Natural killer cell (primary cell): ENCODE results near the gene FXYD5. TPM values are rescaled to one million over a fixed set of nuclear protein-coding genes. Genes with fewer than 3 reads are reported as not detected.

ENCODE experiments used
- ATAC-seq, 3 donors: fragments of 150-1000 bp in 2 of 3; fragments of 200-7000 bp in 1 of 3; cut with Tn5 transposase; 1 replicate in 1 of 3; 2 replicates in 2 of 3; pipeline ENCODE4 v1.10.0; 2021; ENCODE audit warnings: mild to moderate bottlenecking in 2 of 3, moderate library complexity in 2 of 3
- DNase-seq, 2 donors: peaks; one replicate each; pipeline versions ENCODE4 v3.0.0 to v3.0.0-alpha.2; 2013 to 2021; ENCODE audit warnings: mixed read lengths in 1 of 2
- H3K27ac ChIP-seq: one replicate; pipeline ENCODE4 v1.5.1; 2013; ENCODE audit warnings: mild to moderate bottlenecking, low read length
- H3K27me3 ChIP-seq: one replicate; pipeline ENCODE4 v1.6.1; 2013; ENCODE audit warnings: low read length; ENCODE audit not compliant: control insufficient read depth, insufficient read depth
- H3K36me3 ChIP-seq: one replicate; pipeline ENCODE4 v1.6.1; 2013; ENCODE audit warnings: low read length; ENCODE audit not compliant: control insufficient read depth, insufficient read depth
- H3K4me1 ChIP-seq: one replicate; pipeline ENCODE4 v1.6.1; 2013; ENCODE audit warnings: low read length; ENCODE audit not compliant: control insufficient read depth, insufficient read depth
- H3K4me3 ChIP-seq: one replicate; pipeline ENCODE4 v1.5.1; 2013; ENCODE audit warnings: low read length
- H3K9me3 ChIP-seq: one replicate; pipeline ENCODE4 v1.6.1; 2013; ENCODE audit warnings: low read length; ENCODE audit not compliant: control insufficient read depth, insufficient read depth
- H3K27ac Mint-ChIP-seq, 2 donors: one replicate each; pipeline ENCODE4 v1.8.0; 2022; ENCODE audit warnings: mild to moderate bottlenecking in 2 of 2, mixed read lengths in 2 of 2, moderate library complexity in 1 of 2
- H3K27me3 Mint-ChIP-seq, 2 donors: one replicate each; pipeline ENCODE4 v1.8.0; 2022; ENCODE audit warnings: low read depth in 2 of 2, mixed read lengths in 2 of 2
- H3K36me3 Mint-ChIP-seq: one replicate; pipeline ENCODE4 v1.8.0; 2022; ENCODE audit warnings: mixed read lengths
- H3K4me1 Mint-ChIP-seq, 2 donors: one replicate each; pipeline ENCODE4 v1.8.0; 2022; ENCODE audit warnings: mixed read lengths in 2 of 2
- H3K4me3 Mint-ChIP-seq: one replicate; pipeline ENCODE4 v1.8.0; 2022; ENCODE audit warnings: mild to moderate bottlenecking, moderate library complexity, mixed read lengths
- H3K9me3 Mint-ChIP-seq, 2 donors: one replicate each; pipeline ENCODE4 v1.8.0; 2022; ENCODE audit warnings: mixed read lengths in 2 of 2
- CTCF ChIP-seq: fragments of 200-600 bp; IDR thresholded peaks from one replicate; pipeline ENCODE4 v1.8.0; 2022; ENCODE audit warnings: antibody characterized with exemption
- WGBS: methylation state at CpG from one replicate; pipeline ENCODE4 v1.1.7; 2013; ENCODE audit warnings: missing lambda C conversion rate; ENCODE audit not compliant: insufficient coverage; 5-methylcytosine and 5-hydroxymethylcytosine counted together
- intact Hi-C: fragments of 100-400 bp; cut with micrococcal nuclease; formaldehyde crosslinking; loops from one replicate; pipeline ENCODE4 v1.14.2; 2022
- total RNA-seq, 4 donors: library from RNA; stranded (reverse); fragments of 120-200 nt in 1 of 4; gene quantifications; one replicate each; pipeline versions ENCODE4 v1.2.3 to v1.2.4, GENCODE V29; 2013 to 2022

Gene FXYD5
- total RNA-seq, 3 donors from 2014 or later (not counting 1 experiment from before 2014, with no cell fraction given): 226 to 270 (median 231) TPM

- Histone ChIP-seq H3K9me3 (peaks cover 4% of the 10 kb centered on the region), H3K27me3 (no peaks in the 10 kb centered on the region), H3K36me3 (no peaks in the 10 kb centered on the region), H3K27ac (peak overlapping the region; percentile 99), H3K4me1 (peaks cover 86% of the 10 kb centered on the region), H3K4me3 (no peak overlapping the region)
- WGBS: 6% methylated on average over 7 of the region's 7 CpGs
- ATAC-seq (peak; percentile 47 to 73 (median 61)), DNase-seq (peak; percentile 80 to 93)
- peak overlapping the region; percentile 95 to 96 for H3K27ac Mint-ChIP-seq
- intact Hi-C loops: loop anchor here (2.0 to 5.0 kb wide), 4 partner anchors 55 to 336 kb away; partner anchors contain the start of genes FXYD7 and TMEM147
- H3K4me1 Mint-ChIP-seq: peaks cover 63 to 70% of the 10 kb centered on the region in 2 donors
- no peaks in the 10 kb centered on the region for H3K27me3 Mint-ChIP-seq
- H3K9me3 Mint-ChIP-seq: no peaks in the 10 kb centered on the region
- H3K36me3 Mint-ChIP-seq: no peaks in the 10 kb centered on the region
- TF ChIP-seq CTCF: no peak
- H3K4me3 Mint-ChIP-seq: peak overlapping the region; percentile 88
Observed at GRCh38 chr19:35211545-35212230, 57.2 kb downstream of the FXYD5 start.

GRCh38 chr19:35212241-35212640 is 57.7 kb downstream of the FXYD5 start:
- no peak for ATAC-seq
- WGBS: 38% methylated on average over 7 of the region's 7 CpGs
- no peak overlapping the region for H3K4me3 ChIP-seq

GRCh38 chr19:35213663-35214632 is 59.4 kb downstream of the FXYD5 start:
- 18% methylated on average over 21 of the region's 21 CpGs for WGBS
- H3K36me3 Mint-ChIP-seq: no peaks in the 10 kb centered on the region
- peak overlapping the region; percentile 95 to 96 for H3K27ac Mint-ChIP-seq
- no peaks in the 10 kb centered on the region for H3K9me3 Mint-ChIP-seq
- Histone ChIP-seq H3K9me3 (no peaks in the 10 kb centered on the region), H3K36me3 (no peaks in the 10 kb centered on the region), H3K27me3 (no peaks in the 10 kb centered on the region), H3K27ac (peak overlapping the region; percentile 99), H3K4me1 (peaks cover 72% of the 10 kb centered on the region), H3K4me3 (no peak overlapping the region)
- TF ChIP-seq CTCF: no peak
- no peaks in the 10 kb centered on the region for H3K27me3 Mint-ChIP-seq
- H3K4me1 Mint-ChIP-seq: peaks cover 55 to 62% of the 10 kb centered on the region in 2 donors
- intact Hi-C loops: loop anchor here (5.0 kb wide), 3 partner anchors 72 to 333 kb away; partner anchors contain the start of genes FXYD7 and TMEM147
- peak overlapping the region; percentile 38 for H3K4me3 Mint-ChIP-seq
- DNase-seq (peak; percentile 71 to 97), ATAC-seq (peak; percentile 46 to 61 (median 55))

More at GRCh38 chr19:35212241-35212640, 57.7 kb downstream of the FXYD5 start:
- peak overlapping the region; percentile 88 for H3K4me3 Mint-ChIP-seq
- DNase-seq: no peak
- H3K27me3 Mint-ChIP-seq: no peaks in the 10 kb centered on the region
- peaks cover 4% of the 10 kb centered on the region for H3K9me3 ChIP-seq
- H3K4me1 Mint-ChIP-seq: peaks cover 60 to 69% of the 10 kb centered on the region in 2 donors
- H3K27ac Mint-ChIP-seq: peak overlapping the region; percentile 95 to 96
- peaks cover 85% of the 10 kb centered on the region for H3K4me1 ChIP-seq
- TF ChIP-seq CTCF: no peak
- H3K36me3 ChIP-seq: no peaks in the 10 kb centered on the region
- H3K36me3 Mint-ChIP-seq: no peaks in the 10 kb centered on the region
- intact Hi-C loops: loop anchor here (5.0 kb wide), 3 partner anchors 70 to 335 kb away; partner anchors contain the start of genes FXYD7 and TMEM147
- H3K27me3 ChIP-seq: no peaks in the 10 kb centered on the region
- peak overlapping the region; percentile 99 for H3K27ac ChIP-seq
- H3K9me3 Mint-ChIP-seq: no peaks in the 10 kb centered on the region
